GM13977 (cell line): ENCODE data around the gene L3MBTL4.

Source experiments
- DNase-seq: peaks from one replicate; pipeline ENCODE4 v3.0.0; 2012; ENCODE audit warnings: low spot score
- in situ Hi-C: fragments of 300-500 bp; cut with MboI; formaldehyde crosslinking; loops from one replicate; pipeline ENCODE4 v1.12.0; 2022; ENCODE audit warnings: low sequenced_read_pairs, low pct_unique_long_range_greater_than_20kb, mixed read lengths, inconsistent platforms; ENCODE audit not compliant: unreplicated experiment
- TF ChIP-seq, protein P1 (sequence below): IDR thresholded peaks from 2 replicates; pipeline ENCODE4 v1.5.1; 2012; ENCODE audit warnings: mild to moderate bottlenecking, control low read depth; ENCODE audit not compliant: insufficient read depth; ENCODE audit errors: extremely low read depth, missing control alignments

The L3MBTL4 gene

GRCh38 chr18:6044773-6045172 lies 369.9 kb downstream of the L3MBTL4 start:
- in situ Hi-C loops: no loop called here
- TF ChIP-seq, protein P1, sequence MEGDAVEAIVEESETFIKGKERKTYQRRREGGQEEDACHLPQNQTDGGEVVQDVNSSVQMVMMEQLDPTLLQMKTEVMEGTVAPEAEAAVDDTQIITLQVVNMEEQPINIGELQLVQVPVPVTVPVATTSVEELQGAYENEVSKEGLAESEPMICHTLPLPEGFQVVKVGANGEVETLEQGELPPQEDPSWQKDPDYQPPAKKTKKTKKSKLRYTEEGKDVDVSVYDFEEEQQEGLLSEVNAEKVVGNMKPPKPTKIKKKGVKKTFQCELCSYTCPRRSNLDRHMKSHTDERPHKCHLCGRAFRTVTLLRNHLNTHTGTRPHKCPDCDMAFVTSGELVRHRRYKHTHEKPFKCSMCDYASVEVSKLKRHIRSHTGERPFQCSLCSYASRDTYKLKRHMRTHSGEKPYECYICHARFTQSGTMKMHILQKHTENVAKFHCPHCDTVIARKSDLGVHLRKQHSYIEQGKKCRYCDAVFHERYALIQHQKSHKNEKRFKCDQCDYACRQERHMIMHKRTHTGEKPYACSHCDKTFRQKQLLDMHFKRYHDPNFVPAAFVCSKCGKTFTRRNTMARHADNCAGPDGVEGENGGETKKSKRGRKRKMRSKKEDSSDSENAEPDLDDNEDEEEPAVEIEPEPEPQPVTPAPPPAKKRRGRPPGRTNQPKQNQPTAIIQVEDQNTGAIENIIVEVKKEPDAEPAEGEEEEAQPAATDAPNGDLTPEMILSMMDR: no peak
- DNase-seq: no peak

DNA sequence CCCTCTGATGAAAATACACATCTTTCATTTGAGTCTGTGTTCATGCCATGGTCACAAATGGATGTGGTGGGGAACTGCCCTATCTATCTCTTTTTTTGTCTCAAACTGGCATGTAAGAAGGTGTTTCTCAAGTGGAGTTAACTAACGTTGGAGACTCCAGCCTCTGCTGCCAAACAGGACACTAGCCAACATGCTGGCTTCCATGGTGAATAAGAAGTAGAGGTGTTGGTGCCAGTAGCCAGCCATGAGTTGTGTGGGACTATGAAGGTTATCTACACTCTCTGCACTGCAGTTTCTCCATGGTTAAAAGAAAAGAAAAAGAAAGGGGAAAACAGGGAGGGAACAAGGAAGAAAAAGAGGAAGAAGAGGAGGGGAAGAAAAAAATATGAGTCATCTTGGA lies 370.4 kb downstream of the L3MBTL4 start:
- no peak for DNase-seq
- in situ Hi-C loops: no loop called here
- TF ChIP-seq, protein P1: no peak

- DNase-seq: no peak
- in situ Hi-C loops: no loop called here
- TF ChIP-seq, protein P1: no peak
Observed at GRCh38 chr18:6039055-6039454, 375.7 kb downstream of the L3MBTL4 start.

DNA sequence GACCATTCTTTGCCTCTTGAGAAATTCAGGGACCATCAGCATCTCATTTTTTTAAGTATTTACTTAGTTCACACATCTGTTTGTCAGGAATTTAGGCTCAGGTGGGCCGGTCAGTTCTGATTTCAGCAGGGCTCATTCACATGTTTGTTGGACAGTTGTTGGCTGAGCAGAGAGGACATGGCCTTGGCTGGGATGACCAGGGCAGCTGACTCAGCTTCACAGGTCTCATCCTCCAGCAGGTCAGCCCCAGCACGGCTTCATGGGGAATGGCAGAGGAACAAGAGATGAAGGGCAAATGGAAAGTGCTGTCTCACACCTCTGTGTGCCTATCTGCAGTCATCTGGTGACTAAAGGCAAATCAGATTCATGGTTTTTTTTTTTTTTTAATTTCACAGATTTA lies 383.3 kb downstream of the L3MBTL4 start:
- in situ Hi-C loops: no loop called here
- TF ChIP-seq, protein P1: no peak
- no peak for DNase-seq

DNA sequence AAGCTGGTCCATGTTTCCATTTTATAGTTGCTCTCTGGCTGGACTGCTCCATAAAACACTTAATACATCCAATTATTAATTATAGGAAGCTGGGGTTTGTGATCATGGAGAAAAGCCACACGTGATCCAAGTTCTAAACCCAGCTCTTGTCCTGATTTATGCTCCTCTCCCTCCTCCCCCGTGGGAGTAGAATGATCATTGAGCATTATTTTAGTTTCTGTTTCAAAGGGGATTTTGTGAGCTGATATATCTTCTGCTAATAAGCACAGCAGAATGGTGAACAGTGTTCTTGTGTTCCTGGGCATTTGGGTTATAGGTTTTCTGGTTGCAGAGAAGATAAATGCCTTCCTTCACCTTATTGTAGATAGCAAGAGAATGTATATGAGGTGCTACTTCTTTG lies 383.7 kb downstream of the L3MBTL4 start:
- in situ Hi-C loops: no loop called here
- DNase-seq: no peak
- TF ChIP-seq, protein P1: no peak

DNA sequence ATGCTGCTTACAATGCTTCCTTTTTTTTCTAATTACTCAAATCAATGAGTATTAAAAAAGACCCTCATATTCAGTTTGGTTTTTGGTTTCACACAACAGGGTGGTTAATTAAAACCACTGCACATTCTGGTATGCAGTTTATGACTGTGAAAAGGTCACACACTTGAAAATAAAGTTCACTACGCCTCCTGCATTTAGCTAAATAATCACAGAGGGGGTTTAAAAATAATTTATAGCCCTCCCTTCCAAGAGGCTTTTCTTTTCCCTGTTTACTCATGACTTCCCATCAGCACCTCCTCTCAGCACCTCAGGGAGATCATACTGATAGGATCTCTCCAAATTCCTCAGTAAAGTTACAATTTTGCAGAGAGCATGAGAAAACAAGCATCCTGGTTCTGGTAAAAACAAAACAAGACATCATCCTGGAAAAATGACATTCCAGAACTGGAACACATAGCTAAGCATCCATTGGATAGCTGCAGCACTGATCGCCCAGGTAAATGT lies 389.9 kb downstream of the L3MBTL4 start:
- in situ Hi-C loops: no loop called here
- TF ChIP-seq, protein P1: no peak
- no peak for DNase-seq

DNA sequence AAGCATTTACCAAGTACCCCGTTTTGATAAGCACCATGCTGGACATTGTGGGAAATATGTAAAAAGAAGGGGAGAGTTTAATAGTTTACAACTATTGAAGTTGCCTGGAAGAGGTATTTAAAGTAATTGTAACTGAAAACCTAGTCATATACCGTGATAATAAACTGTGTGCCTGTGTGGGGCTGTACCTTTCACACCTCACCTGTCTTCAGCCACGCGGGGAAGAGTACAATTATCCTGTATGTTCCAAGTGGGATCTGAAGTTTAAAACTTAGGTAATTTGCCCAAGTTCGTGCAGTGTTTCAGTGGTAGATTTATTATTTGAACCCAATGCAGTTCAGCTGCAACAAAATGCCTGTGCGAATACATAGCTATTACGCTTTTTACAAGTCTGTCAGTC lies 391.2 kb downstream of the L3MBTL4 start:
- in situ Hi-C loops: no loop called here
- no peak for DNase-seq
- TF ChIP-seq, protein P1: no peak
